Spleen (tissue), 11 donors: Measurements from ENCODE around the gene ESYT2. TPM values are rescaled to one million over a fixed set of nuclear protein-coding genes. Genes with fewer than 3 reads are reported as not detected.

Source experiments
- DNase-seq: peaks from one replicate; pipeline ENCODE4 v3.0.0-alpha.2; 2020
- H3K27ac ChIP-seq, 8 donors: fragments of 200-600 bp; sonication (generic) in 7 of 8; 1 replicate in 4 of 8; 2 replicates in 4 of 8; pipeline versions ENCODE4 v1.5.0 to v1.8.0; 2016 to 2021; ENCODE audit warnings: inconsistent platforms in 4 of 8, mild to moderate bottlenecking in 4 of 8, moderate library complexity in 1 of 8
- H3K27me3 ChIP-seq, 7 donors: fragments of 200-600 bp; sonication (generic) in 6 of 7; replicated peaks in 1 of 7; 1 replicate in 4 of 7; 2 replicates in 3 of 7; pipeline versions ENCODE4 v1.5.0 to v1.8.0; 2016 to 2021; ENCODE audit warnings: inconsistent platforms in 3 of 7, mild to moderate bottlenecking in 1 of 7
- H3K36me3 ChIP-seq, 6 donors: fragments of 200-600 bp; sonication (generic) in 5 of 6; 1 replicate in 4 of 6; 2 replicates in 2 of 6; pipeline versions ENCODE4 v1.5.0 to v1.8.0; 2016 to 2021; ENCODE audit warnings: inconsistent platforms in 2 of 6
- H3K4me1 ChIP-seq, 6 donors: fragments of 200-600 bp; sonication (generic) in 5 of 6; 1 replicate in 3 of 6; 2 replicates in 3 of 6; pipeline versions ENCODE4 v1.5.0 to v1.8.0; 2016 to 2021; ENCODE audit warnings: inconsistent platforms in 3 of 6
- H3K4me3 ChIP-seq, 8 donors: fragments of 200-600 bp; sonication (generic) in 7 of 8; 1 replicate in 4 of 8; 2 replicates in 4 of 8; pipeline versions ENCODE4 v1.5.0 to v1.8.0; 2016 to 2021; ENCODE audit warnings: inconsistent platforms in 4 of 8, mild to moderate bottlenecking in 4 of 8, moderate library complexity in 2 of 8
- H3K9me3 ChIP-seq, 8 donors: fragments of 200-600 bp; sonication (generic) in 7 of 8; 1 replicate in 4 of 8; 2 replicates in 4 of 8; pipeline versions ENCODE4 v1.5.0 to v1.8.0; 2016 to 2021; ENCODE audit warnings: inconsistent platforms in 4 of 8
- POLR2A ChIP-seq, 3 donors: fragments of 450-650 bp; IDR thresholded peaks; one replicate each; pipeline ENCODE4 v1.5.1; 2017; ENCODE audit warnings: antibody characterized with exemption in 3 of 3, mild to moderate bottlenecking in 1 of 3
- POLR2AphosphoS5 ChIP-seq, 3 donors: sonication (generic); formaldehyde crosslinking; IDR thresholded peaks; one replicate each; pipeline ENCODE4 v1.5.1; 2017; ENCODE audit warnings: antibody characterized with exemption in 3 of 3
- WGBS, 5 donors: extraction: QIAGEN DNeasy Blood & Tissue Kit in 3 of 5; methylation state at CpG; one replicate each; pipeline versions ENCODE4 v1.1.5 to v1.1.7; 2013 to 2018; 5-methylcytosine and 5-hydroxymethylcytosine counted together
- intact Hi-C: fragments of 100-400 bp; cut with DNase I; formaldehyde crosslinking; loops from one replicate; pipeline ENCODE4 v1.15.0; 2023; ENCODE audit warnings: low total_unique reads
- polyA plus RNA-seq, 3 donors: library from polyadenylated mRNA; stranded (reverse); fragments of 200-250 nt; gene quantifications; one replicate each; pipeline ENCODE4 v1.2.1, GENCODE V29; 2013
- total RNA-seq, 7 donors: library from RNA; depleted of rRNA in 3 of 7; stranded (reverse); fragments of >200 nt in 3 of 7; fragmentation: NEBNext Ultra II Directional in 4 of 7; extraction: Animal tissue kit (Norgen Biotek cat#: 25700) in 4 of 7; gene quantifications; one replicate each; pipeline versions ENCODE4 v1.1.0 to v1.2.1, GENCODE V29; 2016 to 2021
- TF ChIP-seq, protein P1 (sequence below), 11 experiments: fragments of 200-600 bp in 7 of 11; fragments of 450-650 bp in 4 of 11; sonication (generic) in 4 of 11; IDR thresholded peaks in 8 of 11; conservative IDR thresholded peaks in 3 of 11; 1 replicate in 7 of 11; 2 replicates in 4 of 11; pipeline versions ENCODE4 v1.4.0 to v1.8.0; 2016 to 2021; ENCODE audit warnings: antibody characterized with exemption in 11 of 11, inconsistent platforms in 4 of 11, mild to moderate bottlenecking in 1 of 11
- donor health status: healthy with polysubstance abuse.
- donor health status: DM: no; HTN: no; CAD: no; lungs with moderate emphysema.
- donor health status: DM: no; HTN: no; CAD: no.
- donor health status: Bipolar disorder and iron deficiency.
- donor health status: healthy.
- donor health status: DM: no; HTN: no; CAD: no.
- donor health status: DM: yes; HTN: yes; CAD: no.

Gene ESYT2
- total and polyA plus RNA-seq, 10 donors: 6.6 to 61.0 (median 45.9) TPM

DNA sequence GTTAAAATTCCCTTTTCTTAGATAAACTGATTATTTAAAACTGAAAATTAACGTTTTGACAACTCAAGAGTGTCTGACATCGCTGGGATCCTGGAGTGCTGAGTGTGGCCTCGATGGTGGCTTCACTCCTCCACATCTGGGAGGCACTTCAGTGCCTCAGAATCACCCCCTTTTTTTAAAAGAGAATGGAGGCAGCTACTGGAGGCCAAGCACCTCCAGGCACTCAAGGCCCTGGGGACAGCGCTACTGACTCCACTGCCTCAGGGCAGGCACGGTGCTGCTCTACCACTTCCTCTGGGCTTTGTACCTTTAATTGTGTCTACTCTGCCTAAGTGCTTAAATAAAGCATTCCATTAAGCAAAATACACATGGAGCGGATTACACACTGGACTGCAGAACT is 97.5 kb downstream of the ESYT2 start:
- no peak for DNase-seq
- Histone ChIP-seq H3K36me3 (peaks cover 0 to 68% (median 31%) of the 10 kb centered on the region in 6 donors), H3K27me3 (no peaks in the 10 kb centered on the region), H3K27ac (peak overlapping the region in 1 of 8 donors; percentile 48), H3K4me3 (no peak overlapping the region), H3K4me1 (peaks cover 0 to 7% (median 0%) of the 10 kb centered on the region in 6 donors), H3K9me3 (peaks cover 0 to 5% (median 0%) of the 10 kb centered on the region in 8 donors)
- intact Hi-C loops: no loop called here
- TF ChIP-seq, protein P1, sequence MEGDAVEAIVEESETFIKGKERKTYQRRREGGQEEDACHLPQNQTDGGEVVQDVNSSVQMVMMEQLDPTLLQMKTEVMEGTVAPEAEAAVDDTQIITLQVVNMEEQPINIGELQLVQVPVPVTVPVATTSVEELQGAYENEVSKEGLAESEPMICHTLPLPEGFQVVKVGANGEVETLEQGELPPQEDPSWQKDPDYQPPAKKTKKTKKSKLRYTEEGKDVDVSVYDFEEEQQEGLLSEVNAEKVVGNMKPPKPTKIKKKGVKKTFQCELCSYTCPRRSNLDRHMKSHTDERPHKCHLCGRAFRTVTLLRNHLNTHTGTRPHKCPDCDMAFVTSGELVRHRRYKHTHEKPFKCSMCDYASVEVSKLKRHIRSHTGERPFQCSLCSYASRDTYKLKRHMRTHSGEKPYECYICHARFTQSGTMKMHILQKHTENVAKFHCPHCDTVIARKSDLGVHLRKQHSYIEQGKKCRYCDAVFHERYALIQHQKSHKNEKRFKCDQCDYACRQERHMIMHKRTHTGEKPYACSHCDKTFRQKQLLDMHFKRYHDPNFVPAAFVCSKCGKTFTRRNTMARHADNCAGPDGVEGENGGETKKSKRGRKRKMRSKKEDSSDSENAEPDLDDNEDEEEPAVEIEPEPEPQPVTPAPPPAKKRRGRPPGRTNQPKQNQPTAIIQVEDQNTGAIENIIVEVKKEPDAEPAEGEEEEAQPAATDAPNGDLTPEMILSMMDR (IDR thresholded peaks at IDR 0.05 in 8 of 11, conservative IDR thresholded peaks at IDR 0.05 in 3 of 11): no peak
- no peak for TF ChIP-seq POLR2AphosphoS5 (IDR thresholded peaks at IDR 0.05)
- TF ChIP-seq POLR2A (IDR thresholded peaks at IDR 0.05): no peak
- WGBS, 5 donors: 85 to 96% (median 93%) methylated on average over 6 of the region's 6 CpGs

DNA sequence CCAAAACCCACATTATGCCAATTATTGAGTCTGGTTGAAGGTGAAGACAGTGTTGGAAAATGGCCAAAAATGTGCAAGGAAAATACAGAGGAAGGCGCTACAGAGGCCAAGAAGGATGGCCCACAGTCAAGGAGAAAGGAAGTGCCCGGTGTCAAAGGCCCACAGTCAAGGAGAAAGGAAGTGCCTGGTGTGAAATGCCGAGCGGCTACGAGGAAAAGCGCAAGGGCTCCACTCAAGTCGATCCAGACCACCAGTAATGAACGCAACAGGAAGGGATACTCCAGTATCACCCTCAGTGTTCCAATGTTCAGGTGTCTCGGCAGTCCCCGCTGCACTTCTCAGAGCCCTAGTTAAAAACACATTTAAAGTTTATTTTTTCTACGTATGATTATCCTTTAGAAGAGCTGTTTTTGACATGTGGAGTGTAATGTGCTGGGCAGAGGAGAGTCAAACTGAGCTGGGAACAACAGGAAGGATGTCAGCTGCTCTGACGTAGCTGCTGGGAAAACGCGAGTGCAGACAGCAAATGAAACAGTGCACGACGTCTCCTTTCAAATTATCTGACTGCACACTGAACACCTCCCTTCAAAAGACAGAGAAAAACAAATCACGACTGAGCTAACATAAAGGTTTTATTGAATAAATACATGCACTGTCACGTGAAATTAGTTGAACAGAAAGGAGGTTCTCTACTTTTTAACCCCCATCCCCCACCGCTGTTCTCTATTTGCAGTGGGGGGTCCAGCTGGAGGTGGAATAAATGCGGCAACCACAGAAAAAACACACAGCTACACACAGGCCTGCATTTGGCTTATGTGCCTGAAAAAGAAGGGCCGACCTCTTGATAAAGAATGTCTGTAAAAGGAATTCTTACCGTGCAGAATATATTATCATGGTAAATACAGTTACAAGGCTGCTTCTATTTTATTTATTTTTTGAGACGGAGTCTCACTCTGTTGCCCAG is 98.6 kb downstream of the ESYT2 start:
- intact Hi-C loops: no loop called here
- H3K9me3 ChIP-seq: peaks cover 0 to 5% (median 0%) of the 10 kb centered on the region in 8 donors
- no peak overlapping the region for H3K4me3 ChIP-seq
- no peak for DNase-seq
- H3K27ac ChIP-seq: peak overlapping the region in 6 of 8 donors; percentile 34 to 62 (median 48)
- TF ChIP-seq, protein P1 (IDR thresholded peaks at IDR 0.05 in 8 of 11, conservative IDR thresholded peaks at IDR 0.05 in 3 of 11): no peak
- no peak for TF ChIP-seq POLR2AphosphoS5 (IDR thresholded peaks at IDR 0.05)
- TF ChIP-seq POLR2A (IDR thresholded peaks at IDR 0.05): no peak
- 64 to 82% (median 67%) methylated on average over 23 of the region's 23 CpGs for WGBS, 5 donors
- H3K27me3 ChIP-seq: no peaks in the 10 kb centered on the region
- peaks cover 0 to 57% (median 23%) of the 10 kb centered on the region in 6 donors for H3K36me3 ChIP-seq
- peaks cover 0 to 7% (median 0%) of the 10 kb centered on the region in 6 donors for H3K4me1 ChIP-seq

DNA sequence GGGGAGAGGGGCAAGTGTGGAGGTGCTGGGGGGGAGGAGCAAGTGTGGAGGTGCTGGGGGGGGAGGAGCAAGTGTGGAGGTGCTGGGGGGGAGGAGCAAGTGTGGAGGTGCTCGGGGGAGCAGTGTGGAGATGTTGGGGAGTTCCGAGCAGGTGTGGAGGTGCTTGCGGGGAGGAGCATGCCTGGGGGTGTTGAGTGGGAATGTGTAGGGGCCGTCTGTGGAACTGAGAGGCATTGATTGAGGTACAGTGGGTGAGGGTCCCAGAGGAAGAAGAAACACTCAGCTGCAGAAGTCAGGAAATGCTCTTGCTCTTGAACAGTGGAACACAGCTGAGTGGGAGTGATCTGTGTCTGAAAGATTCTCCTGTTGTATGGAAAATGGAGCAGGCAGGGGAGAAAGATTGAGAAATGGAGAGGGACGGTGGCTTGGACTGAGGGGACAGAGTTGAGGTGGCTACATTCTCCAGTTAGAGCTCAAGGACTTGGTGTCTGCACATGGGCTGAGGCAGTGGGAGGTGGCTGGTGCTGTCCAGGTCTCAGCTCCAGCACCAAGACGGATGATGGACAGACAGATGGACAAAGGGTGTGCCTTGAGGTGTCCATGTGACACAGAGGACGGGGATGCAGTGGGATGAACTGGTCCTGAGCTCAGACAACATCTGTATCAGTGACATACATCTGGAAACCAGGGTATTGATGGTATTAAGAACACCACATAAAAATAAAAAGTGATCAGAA is 99.5 kb downstream of the ESYT2 start:
- WGBS, 5 donors: 84 to 91% (median 88%) methylated on average over 7 of the region's 7 CpGs
- peaks cover 0 to 5% (median 0%) of the 10 kb centered on the region in 8 donors for H3K9me3 ChIP-seq
- H3K36me3 ChIP-seq: peaks cover 0 to 48% (median 15%) of the 10 kb centered on the region in 6 donors
- H3K4me3 ChIP-seq: no peak overlapping the region
- H3K4me1 ChIP-seq: peaks cover 0 to 7% (median 0%) of the 10 kb centered on the region in 6 donors
- intact Hi-C loops: no loop called here
- H3K27me3 ChIP-seq: no peaks in the 10 kb centered on the region
- no peak for DNase-seq
- no peak for TF ChIP-seq POLR2AphosphoS5 (IDR thresholded peaks at IDR 0.05)
- TF ChIP-seq, protein P1 (IDR thresholded peaks at IDR 0.05 in 8 of 11, conservative IDR thresholded peaks at IDR 0.05 in 3 of 11): no peak
- no peak for TF ChIP-seq POLR2A (IDR thresholded peaks at IDR 0.05)
- H3K27ac ChIP-seq: peak overlapping the region in 5 of 8 donors; percentile 34 to 62 (median 49)
